GM10847 (cell line): ENCODE data around the gene TTF2.

ENCODE experiments used
- POLR2A ChIP-seq: IDR thresholded peaks from 2 replicates; pipeline ENCODE4 v1.6.1; 2011; ENCODE audit not compliant: insufficient read length; ENCODE audit errors: extremely low read depth

TTF2 gene

GRCh38 chr1:117096951-117097408, 36.9 kb downstream of the TTF2 start:
- no peak for TF ChIP-seq POLR2A

GRCh38 chr1:117097443-117097842, 37.3 kb downstream of the TTF2 start:
- no peak for TF ChIP-seq POLR2A

GRCh38 chr1:117098287-117098890, 38.3 kb downstream of the TTF2 start:
- no peak for TF ChIP-seq POLR2A

DNA sequence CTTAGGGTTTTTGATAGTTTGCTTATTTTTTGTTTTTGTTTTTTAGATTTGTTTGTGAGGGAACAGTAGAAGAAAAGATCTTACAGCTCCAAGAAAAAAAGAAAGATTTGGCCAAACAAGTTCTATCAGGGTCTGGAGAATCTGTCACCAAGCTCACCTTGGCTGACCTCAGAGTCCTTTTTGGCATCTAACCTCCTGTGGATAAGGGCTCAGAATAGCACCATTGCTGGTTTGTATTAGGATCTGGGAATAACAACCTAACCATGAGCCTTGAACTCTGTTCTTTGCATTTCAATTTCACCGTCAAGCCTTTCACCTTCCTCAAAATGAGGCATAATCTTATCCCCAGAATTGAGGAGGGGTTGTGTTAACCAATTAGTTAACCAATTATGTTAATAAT, 41.2 kb downstream of the TTF2 start:
- TF ChIP-seq POLR2A: no peak

DNA sequence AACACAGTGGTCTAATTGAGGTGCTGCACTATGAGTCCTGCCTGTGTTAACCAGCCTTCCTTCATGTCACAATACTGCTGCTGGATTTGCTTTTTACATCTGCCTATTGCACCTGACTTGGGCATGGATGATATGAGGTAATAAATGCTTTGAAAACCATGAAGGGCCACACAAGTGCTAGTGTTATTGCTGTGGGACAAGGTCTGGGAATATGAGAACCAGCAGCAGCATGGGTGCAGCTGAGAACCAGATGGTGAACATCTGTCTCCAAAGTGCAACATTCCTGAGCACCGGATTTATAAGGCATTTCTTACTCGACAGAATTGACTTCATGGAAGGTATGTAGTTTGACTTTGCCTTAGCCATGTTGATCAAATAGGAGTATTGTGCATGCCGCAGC, 44.9 kb downstream of the TTF2 start:
- no peak for TF ChIP-seq POLR2A

GRCh38 chr1:117105722-117106121, 45.6 kb downstream of the TTF2 start:
- TF ChIP-seq POLR2A: no peak

GRCh38 chr1:117106478-117106877, 46.4 kb downstream of the TTF2 start:
- TF ChIP-seq POLR2A: no peak

DNA sequence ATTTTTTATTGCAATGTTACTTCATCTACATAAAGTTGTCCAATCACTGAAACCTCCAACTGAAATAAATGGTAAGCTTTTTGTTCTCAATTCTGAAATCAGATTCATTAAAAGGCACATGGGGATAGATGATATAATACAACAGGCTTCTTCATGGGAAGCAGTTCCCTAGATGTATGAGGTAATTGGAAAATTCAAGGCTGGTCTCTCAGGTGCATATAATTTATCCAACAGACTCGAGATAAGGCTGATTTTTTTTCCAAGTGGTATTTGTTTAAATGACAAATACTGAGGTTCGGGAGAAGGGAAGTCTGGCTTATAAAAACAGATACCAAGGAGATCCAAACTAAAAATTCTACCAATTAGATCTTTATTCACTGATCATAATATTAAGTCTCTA, 47.2 kb downstream of the TTF2 start:
- TF ChIP-seq POLR2A: no peak

DNA sequence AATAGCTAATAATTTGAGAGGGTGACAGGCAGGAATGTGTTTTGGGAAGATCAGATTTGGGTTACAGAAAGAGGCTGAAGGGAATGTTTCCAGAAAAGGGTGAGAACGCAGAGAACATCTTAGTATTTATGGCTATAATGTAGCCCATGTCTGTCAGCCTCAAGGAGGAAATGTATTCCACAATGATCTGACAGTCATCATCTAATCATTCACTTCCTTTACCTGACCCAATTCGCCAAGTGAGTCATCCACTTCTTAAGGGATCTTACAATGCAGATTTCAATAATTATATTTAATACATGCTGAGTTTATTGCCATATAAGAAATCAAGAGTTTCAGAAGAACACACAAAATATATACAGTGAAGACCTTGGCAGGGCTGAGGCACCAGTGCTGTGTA, 50.6 kb downstream of the TTF2 start:
- TF ChIP-seq POLR2A: no peak

DNA sequence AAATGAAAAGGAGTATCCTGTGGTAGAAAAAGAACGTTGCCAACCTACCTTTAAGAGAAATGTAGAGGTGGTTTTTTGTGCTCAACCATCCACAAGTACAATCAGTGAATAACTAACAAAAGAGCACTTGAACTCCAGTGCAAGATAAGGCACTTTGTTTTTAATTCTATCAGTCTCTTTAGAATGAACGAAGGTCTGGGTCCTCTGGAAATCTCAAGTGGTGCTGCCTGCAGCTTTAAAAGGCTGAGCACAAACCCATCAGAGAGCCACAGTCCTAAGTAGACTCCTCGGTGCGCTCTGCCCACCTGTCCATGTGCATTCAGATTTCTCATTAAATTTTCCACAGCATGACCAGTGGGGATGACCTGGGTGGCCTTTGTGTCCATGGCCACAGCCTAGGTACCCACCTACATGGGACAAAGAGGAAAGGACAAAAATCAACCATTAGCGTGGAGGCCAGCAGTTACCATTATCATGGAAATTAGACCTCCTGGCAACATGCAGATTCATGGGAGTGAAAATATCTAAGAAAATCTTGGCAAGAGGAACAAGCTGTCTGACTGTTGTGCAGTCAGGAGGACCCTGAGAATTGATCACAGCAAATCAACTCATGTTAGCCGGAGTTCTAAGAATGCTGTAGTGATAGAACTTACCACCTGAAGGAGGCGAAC, 52.1 kb downstream of the TTF2 start:
- no peak for TF ChIP-seq POLR2A

DNA sequence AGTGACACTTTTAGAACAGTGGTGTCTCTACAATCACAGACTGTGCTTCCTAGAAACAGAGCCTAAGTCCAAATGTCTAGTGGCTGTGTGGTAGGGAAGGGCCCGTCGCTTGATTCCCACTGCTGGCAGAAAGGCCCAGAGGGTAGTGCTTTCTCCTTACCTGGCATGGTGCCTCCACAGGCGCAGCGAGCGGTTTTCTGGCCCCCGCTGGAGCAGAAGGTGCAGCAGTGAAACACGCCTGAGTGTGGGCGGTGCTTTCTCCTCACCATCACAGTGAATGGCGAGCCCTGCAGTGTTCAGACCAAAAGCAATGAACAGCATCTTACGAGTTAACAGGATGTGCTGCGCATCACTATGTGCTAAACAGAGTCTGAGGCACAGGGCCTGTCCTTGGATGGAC, 53.1 kb downstream of the TTF2 start:
- TF ChIP-seq POLR2A: no peak

DNA sequence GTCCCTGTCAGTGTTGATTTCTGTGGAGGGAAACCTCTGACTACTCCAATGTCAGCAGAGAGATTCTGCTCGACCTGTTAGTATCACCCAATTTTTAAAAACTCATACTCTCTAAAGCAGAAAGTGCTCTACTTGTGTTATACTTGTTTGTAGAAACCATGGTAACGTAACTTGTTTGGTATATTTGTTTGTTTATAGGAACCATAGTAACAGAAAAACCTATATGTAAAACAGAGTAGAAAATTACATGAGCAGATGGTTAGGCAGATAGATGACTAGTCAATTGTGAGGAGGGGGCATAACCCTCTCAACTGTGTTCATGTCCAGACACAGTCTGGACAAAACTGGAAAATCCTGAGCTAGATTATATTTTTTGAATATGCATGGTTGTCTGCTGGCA, 54.8 kb downstream of the TTF2 start:
- TF ChIP-seq POLR2A: no peak

- no peak for TF ChIP-seq POLR2A
These were observed 56.1 kb downstream of the TTF2 start for GRCh38 chr1:117116090-117116783.

DNA sequence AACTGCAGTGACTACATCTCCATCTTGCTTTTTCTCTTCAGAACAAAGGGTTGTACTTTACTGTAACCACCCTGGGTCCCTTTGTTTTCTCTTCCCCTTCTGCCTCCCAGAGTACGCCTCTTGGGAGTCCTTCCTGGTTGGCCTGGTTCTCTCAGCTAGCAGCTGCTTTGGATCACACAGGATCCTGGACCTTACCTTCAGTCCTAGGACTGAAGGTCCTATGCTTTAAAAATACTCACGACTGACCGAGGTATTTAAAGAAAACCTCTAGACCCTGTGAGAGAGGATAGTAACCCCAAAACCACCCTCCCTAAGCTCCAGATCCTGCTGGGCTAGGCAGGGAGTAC, 56.6 kb downstream of the TTF2 start:
- no peak for TF ChIP-seq POLR2A

DNA sequence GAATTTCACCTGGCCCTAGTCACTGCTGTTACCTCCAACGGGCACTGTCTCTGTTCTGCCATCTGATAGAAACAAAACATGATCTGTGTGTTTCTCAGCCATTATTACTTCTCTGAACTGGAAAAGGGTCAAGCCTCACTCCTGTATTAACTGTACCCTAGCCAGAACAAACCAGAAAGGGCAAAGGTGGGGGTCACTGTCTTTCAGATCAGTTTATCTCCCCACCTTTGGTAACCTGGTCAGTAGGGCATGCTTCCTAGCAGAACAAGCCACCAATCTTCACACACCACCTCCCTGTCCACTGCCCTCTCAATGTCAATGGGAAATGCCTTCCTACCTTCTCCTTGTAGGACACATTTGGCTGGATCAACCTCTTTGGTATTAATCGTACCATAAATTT, 57.6 kb downstream of the TTF2 start:
- no peak for TF ChIP-seq POLR2A

- TF ChIP-seq POLR2A: no peak
These were observed 58.0 kb downstream of the TTF2 start for GRCh38 chr1:117118137-117118536.
